Occipital lobe (tissue), 2 donors: ENCODE data around the gene PKN1. TPM values are rescaled to one million over a fixed set of nuclear protein-coding genes. Genes with fewer than 3 reads are reported as not detected.

Experiments
- DNase-seq: peaks from one replicate; lab custom pipeline; 2025; lab: John Stamatoyannopoulos, UW
- total RNA-seq: library from RNA; depleted of rRNA; stranded (reverse); fragments of >200 nt; gene quantifications from one replicate; pipeline ENCODE4 v1.2.3, GENCODE V29; 2014

The PKN1 gene
- total RNA-seq, 1 donor from 2014 or later = 86.3 TPM

DNA sequence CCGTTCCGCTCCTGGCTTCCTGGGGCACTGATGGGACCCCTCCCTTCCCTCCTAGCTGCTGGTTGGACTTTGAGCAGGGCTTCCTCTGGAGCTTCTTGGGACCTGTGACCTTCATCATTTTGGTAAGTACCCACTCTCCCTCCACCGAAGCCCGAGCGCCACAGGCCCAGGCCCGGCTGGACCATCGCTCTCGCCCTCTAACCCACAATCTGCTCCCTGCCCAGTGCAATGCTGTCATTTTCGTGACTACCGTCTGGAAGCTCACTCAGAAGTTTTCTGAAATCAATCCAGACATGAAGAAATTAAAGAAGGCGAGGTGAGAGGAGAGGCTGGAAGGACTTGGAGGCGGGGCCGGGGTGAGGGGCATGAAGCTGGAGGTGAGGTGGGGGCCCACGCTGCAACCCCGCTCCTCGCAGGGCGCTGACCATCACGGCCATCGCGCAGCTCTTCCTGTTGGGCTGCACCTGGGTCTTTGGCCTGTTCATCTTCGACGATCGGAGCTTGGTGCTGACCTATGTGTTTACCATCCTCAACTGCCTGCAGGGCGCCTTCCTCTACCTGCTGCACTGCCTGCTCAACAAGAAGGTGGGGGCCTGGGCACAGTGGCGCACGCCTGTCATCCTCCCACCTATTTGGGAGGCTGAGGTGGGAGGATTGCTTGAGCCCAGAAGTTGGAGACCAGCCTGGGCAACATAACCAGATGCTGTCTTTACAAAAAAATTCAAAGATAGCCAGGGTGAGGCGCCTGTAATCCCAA lies 26.3 kb upstream of the PKN1 start:
- no peak for DNase-seq

DNA sequence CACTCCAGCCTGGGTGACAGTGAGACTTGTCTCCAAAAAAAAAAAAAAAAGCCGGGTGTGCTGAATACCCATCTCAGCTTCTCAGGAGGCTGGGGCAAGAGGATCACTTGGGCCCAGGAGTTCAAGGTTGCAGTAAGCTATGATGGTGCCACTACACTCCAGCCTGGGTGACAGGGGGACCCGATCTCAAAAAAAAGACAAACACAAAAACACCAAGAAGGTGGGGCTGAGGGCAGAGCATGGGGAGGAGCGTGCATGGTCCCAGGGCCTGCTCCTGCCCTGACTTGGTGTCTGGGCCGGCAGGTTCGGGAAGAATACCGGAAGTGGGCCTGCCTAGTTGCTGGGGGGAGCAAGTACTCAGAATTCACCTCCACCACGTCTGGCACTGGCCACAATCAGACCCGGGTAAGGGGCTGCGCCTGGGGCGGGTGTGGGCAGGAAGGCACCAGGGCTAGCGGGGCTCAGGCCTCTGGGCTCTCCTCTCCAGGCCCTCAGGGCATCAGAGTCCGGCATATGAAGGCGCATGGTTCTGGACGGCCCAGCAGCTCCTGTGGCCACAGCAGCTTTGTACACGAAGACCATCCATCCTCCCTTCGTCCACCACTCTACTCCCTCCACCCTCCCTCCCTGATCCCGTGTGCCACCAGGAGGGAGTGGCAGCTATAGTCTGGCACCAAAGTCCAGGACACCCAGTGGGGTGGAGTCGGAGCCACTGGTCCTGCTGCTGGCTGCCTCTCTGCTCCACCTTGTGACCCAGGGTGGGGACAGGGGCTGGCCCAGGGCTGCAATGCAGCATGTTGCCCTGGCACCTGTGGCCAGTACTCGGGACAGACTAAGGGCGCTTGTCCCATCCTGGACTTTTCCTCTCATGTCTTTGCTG lies 25.3 kb upstream of the PKN1 start:
- DNase-seq = no peak

DNA sequence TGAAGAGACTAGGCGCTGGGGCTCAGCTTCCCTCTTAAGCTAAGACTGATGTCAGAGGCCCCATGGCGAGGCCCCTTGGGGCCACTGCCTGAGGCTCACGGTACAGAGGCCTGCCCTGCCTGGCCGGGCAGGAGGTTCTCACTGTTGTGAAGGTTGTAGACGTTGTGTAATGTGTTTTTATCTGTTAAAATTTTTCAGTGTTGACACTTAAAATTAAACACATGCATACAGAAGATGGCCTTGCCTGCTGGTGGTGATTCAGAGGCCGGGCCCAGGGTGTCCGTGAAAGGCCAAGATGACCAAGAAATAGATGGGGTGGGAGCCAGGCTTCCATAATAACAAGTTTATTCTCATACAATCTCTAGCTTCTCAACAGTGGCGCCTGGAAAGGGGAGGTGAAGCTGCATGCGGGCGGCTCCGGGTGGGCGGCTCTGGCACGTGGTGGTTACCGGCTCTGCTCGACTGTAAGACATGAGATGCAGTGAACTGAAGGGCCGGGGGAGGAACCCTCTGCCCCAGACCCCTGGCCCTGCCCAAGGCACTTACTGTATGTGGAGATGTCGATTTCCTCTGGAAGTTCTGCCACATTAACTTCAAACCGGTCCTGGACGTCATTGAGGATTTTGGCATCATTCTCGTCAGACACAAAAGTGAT lies 24.5 kb upstream of the PKN1 start:
- no peak for DNase-seq

DNA sequence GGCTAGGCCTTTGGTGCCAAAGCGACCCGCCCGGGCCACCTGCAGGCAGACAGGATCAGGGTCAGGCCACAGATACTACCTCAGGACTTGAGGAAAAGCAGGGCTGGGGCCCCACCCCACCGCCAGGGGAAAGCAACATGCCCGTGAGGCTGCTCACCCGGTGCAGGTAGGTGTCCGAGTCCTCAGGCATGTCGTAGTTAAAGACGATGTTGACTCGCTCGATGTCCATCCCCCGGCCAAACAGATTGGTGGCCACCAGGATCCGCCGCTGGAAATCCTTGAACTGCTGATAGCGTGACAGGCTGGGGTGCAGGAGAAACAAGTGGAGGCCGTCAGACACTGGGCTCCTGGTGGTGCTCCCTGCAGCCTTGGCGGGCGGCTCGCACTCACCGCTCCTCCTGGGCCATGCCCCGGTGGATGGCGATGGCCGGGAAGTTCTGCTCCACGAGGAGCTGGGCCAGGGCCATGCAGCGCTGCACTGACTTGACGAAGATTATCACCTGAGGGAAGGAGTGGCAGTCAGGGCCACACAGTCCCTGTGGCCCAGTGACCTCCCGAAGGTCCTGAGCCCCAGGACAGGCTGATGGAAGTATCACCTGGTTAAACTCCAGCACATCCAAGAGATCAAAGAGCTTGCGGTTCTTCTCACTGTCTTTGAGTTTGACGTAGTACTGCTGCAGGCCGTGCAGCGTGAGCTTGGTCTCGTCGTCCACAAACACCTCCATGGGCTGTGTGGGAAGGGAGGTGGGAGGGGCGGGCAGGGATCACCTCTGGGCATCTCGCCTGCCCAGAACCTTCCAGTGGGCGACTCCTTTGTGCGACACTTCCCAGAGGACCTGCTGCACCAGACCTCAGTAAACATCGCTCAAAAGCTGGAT lies 23.7 kb upstream of the PKN1 start:
- DNase-seq = no peak

DNA sequence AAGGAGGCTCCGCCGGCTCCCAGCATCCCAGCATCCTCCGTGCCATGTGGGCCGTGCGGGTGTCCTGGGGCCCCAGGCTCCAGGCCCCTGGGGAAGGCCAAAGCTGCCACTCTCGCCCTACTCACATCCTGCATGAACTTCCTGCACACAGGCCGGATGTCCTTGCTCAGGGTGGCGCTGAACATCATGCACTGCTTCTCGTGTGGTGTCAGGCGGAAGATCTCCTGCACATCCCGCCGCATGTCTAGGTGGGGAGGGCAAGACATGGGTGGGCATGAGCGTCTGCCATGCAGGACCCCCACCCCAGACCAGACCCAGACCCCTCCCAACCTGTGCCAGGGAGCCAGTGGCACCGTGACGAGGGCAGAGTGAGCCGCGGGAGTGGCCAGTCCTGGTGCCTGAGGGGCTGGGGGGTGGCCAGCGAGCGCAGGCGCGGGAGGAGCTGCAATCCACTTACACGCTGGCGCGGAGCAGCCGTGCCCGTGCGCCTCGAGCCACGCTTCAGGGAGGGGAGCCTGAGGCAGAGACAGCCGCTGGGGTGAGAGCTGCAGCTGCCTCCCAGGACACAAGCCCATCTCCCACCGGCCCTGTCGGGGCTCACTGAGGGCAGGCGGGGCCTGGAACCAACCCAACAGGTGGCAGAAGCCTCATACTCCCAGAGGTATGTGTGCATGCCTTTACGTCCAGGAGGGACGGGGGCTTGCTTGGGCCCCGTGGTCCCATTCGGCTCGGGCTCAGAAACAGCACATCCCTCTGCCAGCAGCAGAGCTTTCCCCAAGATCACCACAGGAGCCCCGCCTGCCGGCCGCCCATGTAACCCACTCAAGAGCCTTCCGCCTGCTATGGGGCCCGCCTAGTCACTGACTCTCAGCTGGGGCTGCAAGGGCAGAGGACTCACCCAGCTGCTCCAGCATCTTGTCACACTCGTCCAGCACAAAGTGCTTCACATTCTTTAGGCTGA lies 22.7 kb upstream of the PKN1 start:
- no peak for DNase-seq

DNA sequence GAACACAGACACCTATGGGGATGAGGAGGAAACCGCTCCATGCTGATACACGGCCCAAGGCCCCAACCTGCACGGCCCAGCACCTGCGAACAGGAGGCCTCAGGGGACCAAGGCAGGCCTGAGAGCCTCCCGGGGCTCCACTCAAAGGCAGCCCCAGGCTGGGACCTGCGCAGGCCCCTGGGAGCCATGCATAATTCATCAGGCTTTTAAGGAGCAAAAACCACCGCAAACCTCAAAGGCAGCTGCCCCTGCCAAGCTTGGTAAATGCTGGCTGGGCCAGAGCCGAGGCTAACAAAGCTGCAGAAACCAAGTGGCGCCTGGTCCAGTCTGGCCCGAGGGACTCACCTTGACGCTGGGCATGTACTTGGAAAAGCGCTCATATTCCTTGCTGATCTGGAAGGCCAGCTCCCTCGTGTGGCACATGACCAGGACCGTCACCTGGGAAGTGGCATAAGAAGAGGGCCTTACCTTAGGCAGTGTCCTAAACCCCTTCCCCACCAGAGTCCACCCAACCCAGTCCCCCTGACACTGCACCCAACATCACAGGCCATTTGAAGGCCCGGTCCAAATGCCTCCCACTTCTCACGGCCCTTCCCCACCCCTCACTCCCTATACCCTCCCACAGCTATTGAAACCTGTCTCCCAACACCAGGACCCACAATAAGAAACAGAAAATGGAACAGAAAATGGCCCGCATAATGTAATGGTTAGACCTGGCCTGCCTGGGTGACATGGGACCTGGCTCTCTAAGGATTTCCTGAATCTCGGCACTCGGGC lies 21.8 kb upstream of the PKN1 start:
- no peak for DNase-seq

DNA sequence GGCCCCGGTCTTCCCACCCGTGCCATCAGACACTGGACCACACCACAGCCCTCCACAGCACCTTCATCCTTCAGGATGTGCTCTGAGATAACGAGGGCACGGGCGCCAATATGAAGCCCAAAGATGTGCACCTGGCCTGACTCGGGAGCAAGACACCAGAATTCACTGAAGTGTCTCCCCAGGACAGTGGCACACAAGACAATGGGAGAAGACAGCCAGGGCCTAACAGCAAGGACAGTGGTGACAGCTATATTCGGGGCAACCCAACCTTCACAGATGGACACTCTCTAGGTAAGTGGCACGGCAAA lies 21.2 kb upstream of the PKN1 start:
- no peak for DNase-seq

DNA sequence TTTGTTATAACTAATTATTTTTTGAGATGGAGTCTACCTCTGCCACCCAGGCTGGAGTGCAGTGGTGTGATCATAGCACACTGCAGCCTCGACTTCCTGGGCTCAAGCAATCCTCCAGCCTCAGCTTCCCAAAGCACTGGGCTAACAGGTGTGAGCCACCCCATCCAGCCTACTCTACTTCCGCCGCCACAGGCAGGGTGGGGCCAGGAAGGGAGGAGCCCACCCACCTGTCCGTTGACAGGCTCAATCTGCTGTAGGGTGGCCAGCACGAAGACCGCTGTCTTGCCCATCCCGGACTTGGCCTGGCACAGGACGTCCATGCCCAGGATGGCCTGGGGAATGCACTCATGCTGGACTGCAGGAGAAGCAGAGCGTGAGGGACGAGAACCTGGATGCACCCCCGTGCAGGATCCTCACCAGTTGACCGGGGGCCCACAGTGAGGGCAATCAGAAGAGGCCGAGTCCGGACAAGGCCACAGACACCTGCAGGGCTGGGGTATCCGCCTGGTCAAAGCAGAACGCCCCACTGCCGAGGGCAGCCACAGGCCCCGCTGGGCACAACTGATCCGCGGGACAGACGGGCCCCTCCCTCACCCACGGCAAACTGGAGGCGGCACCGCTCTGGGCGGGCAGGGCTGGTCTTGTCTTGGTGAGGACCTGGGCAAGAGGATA lies 20.6 kb upstream of the PKN1 start:
- DNase-seq = no peak

DNA sequence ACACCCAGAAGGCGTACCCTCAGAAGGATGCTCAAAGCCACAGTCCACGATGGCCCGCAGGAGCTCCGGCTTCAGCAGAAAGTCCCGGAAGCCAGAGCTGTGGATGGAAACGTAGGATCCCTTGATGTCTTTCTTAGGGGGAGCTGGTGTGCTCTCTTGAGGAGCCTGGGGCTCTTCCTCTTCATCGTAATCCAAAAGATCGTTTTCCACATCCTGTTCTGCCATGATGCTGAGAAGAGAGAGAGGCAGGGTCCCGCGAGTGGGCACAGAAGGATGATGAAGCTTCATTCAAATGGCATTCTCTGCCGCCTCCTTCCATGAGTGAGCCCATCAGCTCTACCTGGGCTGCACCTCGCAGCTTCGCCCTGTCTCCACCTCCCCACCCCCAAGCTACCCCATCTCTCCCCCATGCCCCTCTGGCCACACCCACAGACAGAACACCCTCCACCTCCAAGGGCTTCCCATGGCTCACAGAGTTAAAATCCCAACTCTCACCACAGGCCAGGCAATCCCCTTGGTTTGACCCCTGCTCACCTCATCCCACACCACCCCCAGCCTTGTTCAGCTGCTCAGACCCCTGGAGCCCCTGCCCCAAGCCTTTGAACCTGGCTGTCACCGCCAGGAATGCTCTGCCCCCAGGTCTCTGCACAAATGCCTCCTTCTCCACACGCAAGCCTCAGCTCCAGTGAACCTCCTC lies 20.0 kb upstream of the PKN1 start:
- DNase-seq = no peak

DNA sequence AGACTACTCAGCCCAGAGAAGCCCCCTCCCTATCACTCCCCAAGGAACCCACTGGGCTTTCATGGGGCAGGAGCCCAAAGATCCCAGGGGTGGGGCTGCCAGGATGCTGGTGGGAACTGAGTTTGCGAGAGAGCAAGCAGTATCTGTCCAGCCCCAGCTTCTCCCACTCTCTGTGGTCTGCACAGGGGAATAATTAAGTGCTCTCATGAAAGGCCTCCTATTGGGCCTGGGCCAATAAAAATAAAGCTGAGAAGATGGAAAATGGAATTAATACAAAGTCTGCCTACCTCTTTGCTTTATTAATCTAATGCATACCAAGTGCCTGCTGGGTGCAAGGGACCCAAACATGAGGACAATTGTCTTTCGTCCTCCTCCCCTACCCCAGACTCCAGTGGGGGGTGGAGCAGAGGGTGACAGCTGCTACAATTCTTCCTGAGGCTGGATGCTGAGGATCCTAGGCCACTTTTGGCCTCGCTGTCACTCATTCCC lies 19.4 kb upstream of the PKN1 start:
- DNase-seq = no peak

DNA sequence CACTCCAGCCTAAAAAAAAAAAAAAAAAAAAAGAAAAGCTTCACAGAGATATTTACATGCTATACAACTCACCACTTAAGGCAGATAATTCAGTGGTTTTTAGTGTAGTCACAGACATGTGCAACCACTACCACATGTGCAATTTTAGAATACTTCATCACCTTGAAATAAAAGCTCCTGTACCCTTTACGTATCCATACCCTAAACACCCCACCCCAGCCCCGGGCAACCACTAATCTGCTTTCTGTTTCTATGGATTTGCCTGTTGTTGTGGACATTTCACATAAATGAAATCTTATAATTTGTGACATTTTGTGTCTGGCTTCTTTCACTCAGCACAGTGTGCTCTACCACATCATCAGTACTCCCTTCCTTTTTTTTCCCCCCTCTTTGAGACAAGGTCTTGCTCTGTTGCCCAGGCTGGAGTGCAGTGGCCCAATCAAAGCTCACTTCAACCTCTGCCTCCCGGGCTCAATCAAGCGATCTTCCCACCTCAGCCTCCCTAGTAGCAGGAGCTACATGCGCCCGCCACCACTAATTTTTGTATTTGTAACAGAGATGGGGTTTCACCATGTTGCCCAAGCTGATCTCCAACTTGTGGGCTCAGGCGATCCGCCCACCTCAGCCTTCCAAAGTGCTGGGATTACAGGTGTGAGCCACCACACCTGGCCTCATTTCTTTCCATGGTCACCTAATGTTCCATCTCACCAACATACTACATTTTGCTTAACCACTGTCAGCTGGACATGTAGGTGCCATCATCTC lies 18.0 kb upstream of the PKN1 start:
- DNase-seq = no peak

DNA sequence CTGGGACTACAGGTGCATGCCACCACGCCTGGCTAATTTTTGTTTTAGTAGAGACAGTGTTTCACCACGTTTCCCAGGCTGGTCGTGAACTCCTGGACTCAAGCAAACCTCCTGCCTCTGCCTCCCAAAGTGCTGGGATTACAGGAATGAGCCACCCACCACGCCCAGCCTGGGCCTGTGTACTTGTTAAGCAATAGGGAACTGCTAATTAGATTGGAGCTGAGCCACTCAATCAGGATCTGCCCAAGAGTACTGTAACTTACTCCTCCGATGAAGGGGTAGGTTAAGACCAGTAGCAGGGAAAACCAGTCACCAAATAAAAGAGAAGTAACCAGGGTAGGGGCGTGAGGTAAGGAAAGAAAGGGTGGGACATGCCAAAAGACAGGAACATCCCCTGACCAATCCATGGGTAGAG lies 16.3 kb upstream of the PKN1 start:
- no peak for DNase-seq

DNA sequence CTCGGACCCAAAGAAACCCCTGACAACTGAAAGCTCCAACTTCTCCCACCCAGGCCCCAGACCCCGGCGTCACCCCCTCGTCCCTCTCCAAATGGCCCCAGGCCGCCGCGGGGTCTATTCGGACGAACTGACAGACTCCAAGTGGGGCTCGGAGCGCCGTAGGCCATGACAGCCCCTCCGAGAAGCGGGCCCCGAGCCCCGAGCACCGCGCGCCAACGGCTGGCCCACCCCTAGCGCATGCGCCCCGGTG lies 14.3 kb upstream of the PKN1 start:
- DNase-seq = no peak

DNA sequence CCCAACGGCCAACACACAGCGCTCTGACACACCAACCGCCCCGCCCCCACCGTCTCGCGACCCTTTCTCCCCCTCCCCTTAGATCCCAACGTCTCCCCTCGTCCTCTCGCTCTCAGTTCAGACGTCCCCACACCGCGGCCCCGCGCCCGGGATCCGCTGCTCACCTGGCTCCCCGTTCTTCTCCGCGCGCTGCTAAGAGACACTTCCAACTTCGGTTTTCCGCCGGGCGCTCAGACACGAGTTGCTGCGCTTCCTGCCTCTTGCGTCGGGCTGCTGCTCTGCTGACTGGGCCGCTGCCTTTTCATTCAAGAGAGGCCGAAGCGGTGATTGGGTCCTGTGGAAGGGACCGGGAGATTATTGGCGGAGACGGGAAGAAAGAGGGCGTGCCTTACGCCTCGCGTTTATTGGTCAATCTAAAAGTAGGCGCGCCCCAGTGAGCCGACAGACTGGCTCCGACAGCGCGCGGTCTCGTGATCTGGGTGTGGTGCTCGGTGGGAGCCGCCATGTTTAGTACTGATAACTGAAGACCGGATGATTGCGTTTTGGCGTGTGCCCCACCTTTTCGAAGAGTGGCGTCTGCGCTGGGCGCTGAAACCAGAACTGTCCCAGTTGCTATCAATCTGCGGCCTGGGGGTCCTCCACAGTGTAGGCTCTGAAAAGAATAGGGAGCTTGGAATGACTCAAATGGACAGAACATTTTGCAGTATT lies 13.8 kb upstream of the PKN1 start, which contains the start of gene DDX39A:
Gene DDX39A, minus strand, starts transcription at position 236 of the 708 bp plus-strand sequence. CDS start 6,121 bp downstream, outside the sequence.
- DNase-seq = peak; percentile 97

DNA sequence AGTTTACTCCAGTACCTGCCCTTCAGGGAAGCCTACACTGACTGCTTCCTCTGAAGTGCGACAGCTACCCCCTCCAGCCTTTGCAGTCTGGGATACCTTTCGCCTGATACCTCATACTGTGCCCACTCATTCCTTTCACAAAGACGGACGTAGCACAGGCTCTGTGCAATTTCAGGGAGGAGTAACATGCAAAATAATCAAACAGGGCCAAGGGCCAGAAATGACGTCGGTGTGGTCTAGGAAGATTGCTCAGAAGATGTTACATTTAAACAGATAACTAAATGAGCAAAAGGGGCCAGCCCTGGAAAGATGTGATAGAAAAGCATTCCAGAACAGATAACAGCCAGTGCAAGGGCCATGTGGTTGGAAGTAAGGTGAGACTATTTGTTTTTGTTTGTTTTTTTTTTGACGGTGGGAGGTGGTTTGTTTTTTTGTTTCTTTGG lies 7.4 kb upstream of the PKN1 start:
- DNase-seq = no peak

DNA sequence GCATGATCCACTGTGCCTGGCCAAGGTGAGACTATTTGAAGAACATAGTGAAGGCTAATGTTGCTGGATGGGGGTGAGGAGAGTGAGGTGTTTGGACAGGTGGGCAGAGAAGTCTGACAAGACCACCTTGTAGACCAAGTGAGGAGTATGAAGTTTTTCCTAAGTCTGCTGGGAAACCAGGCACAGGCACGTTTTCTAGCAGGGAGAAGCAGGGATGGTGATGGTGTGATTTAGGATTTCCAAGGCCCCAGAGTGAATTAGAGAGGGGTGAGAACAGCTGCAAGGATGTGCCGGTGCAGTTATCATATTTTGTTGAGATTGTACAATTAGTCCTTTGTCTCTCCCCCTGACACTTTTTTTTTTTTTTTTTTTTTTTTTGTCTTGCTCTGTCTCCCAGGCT lies 5.6 kb upstream of the PKN1 start:
- DNase-seq = no peak

DNA sequence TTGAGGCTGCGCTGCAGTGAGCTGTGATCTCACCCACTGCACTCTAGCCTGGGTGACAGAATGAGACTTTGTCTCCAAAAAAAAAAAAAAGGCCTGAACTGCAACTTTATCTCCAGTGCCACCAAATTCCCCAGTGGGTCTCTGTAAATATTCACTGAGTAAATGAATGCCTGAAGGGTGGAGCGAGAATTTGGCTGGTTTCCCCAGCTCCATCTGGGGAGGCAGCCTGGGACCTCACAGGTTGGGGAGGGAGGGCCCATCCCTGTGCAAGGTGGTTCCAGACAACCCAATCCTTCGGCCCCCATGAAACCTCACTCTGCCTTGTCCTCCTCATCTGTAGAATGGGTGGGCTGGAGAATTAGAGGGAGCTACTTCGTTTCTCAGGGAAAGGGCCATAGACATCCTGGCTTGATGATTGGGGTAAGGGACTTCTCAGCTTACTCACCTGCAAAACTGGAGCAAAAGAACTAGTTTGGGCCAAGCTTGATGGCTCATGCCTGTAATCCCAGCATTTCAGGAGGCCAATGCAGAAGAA lies 4.2 kb upstream of the PKN1 start:
- DNase-seq = no peak
